IMR-90 (cell line): ENCODE results near the gene TFAP2E. TPM values are rescaled to one million over a fixed set of nuclear protein-coding genes. Genes with fewer than 3 reads are reported as not detected.

Experiments
- ATAC-seq: fragments of 200-7000 bp; cut with Tn5 transposase; 2 replicates; pipeline ENCODE4 v1.9.1; 2020; ENCODE audit warnings: low read depth, mild to moderate bottlenecking, moderate library complexity
- BruUV-seq: library from RNA; stranded (reverse); fragments of 400-500 nt; replicated peaks from 2 replicates; lab custom pipeline; 2021; lab: Mats Ljungman, UMichigan
- CTCF ChIA-PET: fragments of 300-600 bp; formaldehyde crosslinking; extraction: SDS; loops from one replicate; lab custom pipeline; 2021; ENCODE audit warnings: antibody characterized with exemption; lab: Yijun Ruan, JAX
- POLR2A ChIA-PET: fragments of 300-600 bp; sonication (Branson Sonifier 250); formaldehyde crosslinking; loops from one replicate; lab custom pipeline; 2022; ENCODE audit warnings: antibody characterized with exemption; ENCODE audit not compliant: unreplicated experiment; lab: Charles Lee
- DNase-seq: peaks from one replicate; pipeline ENCODE4 v3.0.0; 2013
- H2AFZ ChIP-seq: replicated peaks from 2 replicates; pipeline ENCODE3; 2013; ENCODE audit warnings: low read length, mild to moderate bottlenecking; ENCODE audit not compliant: poor library complexity
- H2AK5ac ChIP-seq: 2 replicates; pipeline ENCODE4 v1.6.1; 2013; ENCODE audit warnings: low read depth, low read length, inconsistent platforms
- H2AK9ac ChIP-seq: replicated peaks from 2 replicates; pipeline ENCODE3; 2013; ENCODE audit warnings: mild to moderate bottlenecking, low read depth, low read length, moderate library complexity; ENCODE audit not compliant: poor library complexity
- H2BK120ac ChIP-seq: 2 replicates; pipeline ENCODE4 v1.6.1; 2013; ENCODE audit warnings: low read depth, low read length, inconsistent platforms
- H2BK15ac ChIP-seq: 3 replicates; pipeline ENCODE4 v1.6.1; 2013; ENCODE audit warnings: low read depth, low read length, inconsistent platforms
- H2BK20ac ChIP-seq: 2 replicates; pipeline ENCODE4 v1.6.1; 2013; ENCODE audit warnings: low read depth, mild to moderate bottlenecking, inconsistent platforms, low read length, moderate library complexity
- H2BK5ac ChIP-seq: 2 replicates; pipeline ENCODE4 v1.6.1; 2013; ENCODE audit warnings: mild to moderate bottlenecking, low read depth, low read length, inconsistent platforms; ENCODE audit not compliant: poor library complexity, severe bottlenecking
- H3K14ac ChIP-seq: replicated peaks from 2 replicates; pipeline ENCODE4 v1.6.1; 2013; ENCODE audit warnings: low read depth, low read length, inconsistent platforms
- H3K18ac ChIP-seq: 2 replicates; pipeline ENCODE4 v1.6.1; 2013; ENCODE audit warnings: low read depth, low read length, control low read depth
- H3K23ac ChIP-seq: 2 replicates; pipeline ENCODE4 v1.6.1; 2013; ENCODE audit warnings: low read depth, low read length, inconsistent platforms
- H3K27ac ChIP-seq: 2 replicates; pipeline ENCODE4 v1.5.1; 2013; ENCODE audit warnings: mild to moderate bottlenecking, control low read depth, low read length; ENCODE audit not compliant: insufficient read depth
- H3K27me3 ChIP-seq: 2 replicates; pipeline ENCODE4 v1.6.1; 2013; ENCODE audit warnings: low read length; ENCODE audit not compliant: control insufficient read depth, insufficient read depth
- H3K36me3 ChIP-seq: 2 replicates; pipeline ENCODE4 v1.6.1; 2013; ENCODE audit warnings: low read length, mixed read lengths; ENCODE audit not compliant: control insufficient read depth, insufficient read depth
- H3K4ac ChIP-seq: 2 replicates; pipeline ENCODE4 v1.6.1; 2013; ENCODE audit warnings: low read depth, low read length, inconsistent platforms
- H3K4me1 ChIP-seq: 2 replicates; pipeline ENCODE4 v1.6.1; 2013; ENCODE audit warnings: low read length, mixed read lengths; ENCODE audit not compliant: control insufficient read depth, insufficient read depth
- H3K4me2 ChIP-seq: 2 replicates; pipeline ENCODE4 v1.6.1; 2013; ENCODE audit warnings: low read depth, mild to moderate bottlenecking, control low read depth, low read length, moderate library complexity
- H3K4me3 ChIP-seq: 2 replicates; pipeline ENCODE4 v1.5.1; 2013; ENCODE audit warnings: low read depth, mild to moderate bottlenecking, control low read depth, low read length, moderate library complexity; ENCODE audit not compliant: insufficient read depth
- H3K56ac ChIP-seq: 2 replicates; pipeline ENCODE4 v1.6.1; 2013; ENCODE audit warnings: low read length, inconsistent platforms; ENCODE audit not compliant: insufficient read depth; ENCODE audit errors: extremely low read depth
- H3K79me1 ChIP-seq, 2 experiments: 2 replicates each; pipeline ENCODE4 v1.6.1; 2013; ENCODE audit warnings: low read length in 2 of 2, inconsistent platforms in 1 of 2, low read depth in 1 of 2
- H3K9ac ChIP-seq: 2 replicates; pipeline ENCODE4 v1.6.1; 2013; ENCODE audit warnings: low read depth, low read length, control low read depth
- H3K9me1 ChIP-seq: 2 replicates; pipeline ENCODE4 v1.6.1; 2013; ENCODE audit warnings: low read length, inconsistent platforms; ENCODE audit not compliant: insufficient read depth
- H3K9me3 ChIP-seq: 2 replicates; pipeline ENCODE4 v1.6.1; 2013; ENCODE audit warnings: low read length; ENCODE audit not compliant: control insufficient read depth, insufficient read depth
- H4K20me1 ChIP-seq: 2 replicates; pipeline ENCODE4 v1.6.1; 2013; ENCODE audit warnings: low read length, inconsistent platforms; ENCODE audit not compliant: insufficient read depth
- H4K5ac ChIP-seq: 2 replicates; pipeline ENCODE4 v1.6.1; 2013; ENCODE audit warnings: mild to moderate bottlenecking, low read depth, low read length, control low read depth
- H4K8ac ChIP-seq, 2 experiments: 2 replicates each; pipeline ENCODE4 v1.6.1; 2013; ENCODE audit warnings: low read depth in 2 of 2, low read length in 2 of 2, control low read depth in 1 of 2, inconsistent platforms in 1 of 2
- H4K91ac ChIP-seq: 2 replicates; pipeline ENCODE4 v1.6.1; 2013; ENCODE audit warnings: low read depth, low read length, inconsistent platforms; ENCODE audit not compliant: insufficient read depth
- CEBPB ChIP-seq: IDR thresholded peaks from 2 replicates; pipeline ENCODE4 v1.6.1; 2012; ENCODE audit warnings: low read depth, low read length, improper control_type of control experiment
- RCOR1 ChIP-seq: IDR thresholded peaks from 2 replicates; pipeline ENCODE4 v1.6.1; 2012; ENCODE audit warnings: mild to moderate bottlenecking, low read length, improper control_type of control experiment; ENCODE audit not compliant: insufficient replicate concordance
- RFX5 ChIP-seq: IDR thresholded peaks from 2 replicates; pipeline ENCODE4 v1.8.0; 2012; ENCODE audit warnings: low read depth, mild to moderate bottlenecking, low read length, moderate library complexity
- WGBS, 2 experiments: methylation state at CpG; one replicate each; pipeline versions ENCODE4 v1.1.5 to v1.1.7; 2013; ENCODE audit warnings: missing lambda C conversion rate in 2 of 2; ENCODE audit not compliant: insufficient read length in 1 of 2; ENCODE audit errors: extremely low coverage in 2 of 2; 5-methylcytosine and 5-hydroxymethylcytosine counted together
- dilution Hi-C: fragments of 300-500 bp; cut with HindIII; formaldehyde crosslinking; loops from one replicate; pipeline ENCODE4 v1.14.3; 2018; ENCODE audit warnings: low sequenced_read_pairs; ENCODE audit not compliant: unreplicated experiment
- in situ Hi-C: fragments of 300-500 bp; cut with MboI; formaldehyde crosslinking; loops from 3 replicates; pipeline ENCODE4 v1.14.3; 2019; ENCODE audit warnings: low sequenced_read_pairs, inconsistent platforms, mixed read lengths
- intact Hi-C: fragments of 100-400 bp; cut with micrococcal nuclease; formaldehyde crosslinking; loops from 2 replicates; pipeline ENCODE4 v1.10.0; 2022
- polyA plus RNA-seq, 3 experiments: library from polyadenylated mRNA; depleted of rRNA; stranded (reverse); fragments of >200 nt; gene quantifications; 2 replicates each; pipeline ENCODE4 v1.2.3, GENCODE V29; 2012; ENCODE audit warnings: low replicate concordance in 1 of 3
- total RNA-seq: library from RNA; depleted of rRNA; stranded (reverse); fragments of >200 nt; gene quantifications from 2 replicates; pipeline ENCODE4 v1.2.3, GENCODE V29; 2012
- TF ChIP-seq, protein P1 (sequence below): fragments of 150-350 bp; IDR thresholded peaks from 2 replicates; pipeline ENCODE4 v1.6.1; 2017; ENCODE audit warnings: mild to moderate bottlenecking, antibody characterized with exemption, low read length, low read depth
- TF ChIP-seq, protein P2 (sequence below): fragments of 150-350 bp; IDR thresholded peaks from 2 replicates; pipeline ENCODE4 v1.6.1; 2016; ENCODE audit warnings: low read depth, mild to moderate bottlenecking, low read length, moderate library complexity, borderline replicate concordance
- TF ChIP-seq, protein P3 (sequence below): conservative IDR thresholded peaks from 2 replicates; pipeline ENCODE4 v1.5.1; 2012; ENCODE audit warnings: mild to moderate bottlenecking, low read depth, low read length, improper control_type of control experiment

Gene TFAP2E
- total and polyA plus RNA-seq, 2 of the 4 experiments (the other 2 are of a cell fraction), result under 0.01 to 0.19 TPM

DNA sequence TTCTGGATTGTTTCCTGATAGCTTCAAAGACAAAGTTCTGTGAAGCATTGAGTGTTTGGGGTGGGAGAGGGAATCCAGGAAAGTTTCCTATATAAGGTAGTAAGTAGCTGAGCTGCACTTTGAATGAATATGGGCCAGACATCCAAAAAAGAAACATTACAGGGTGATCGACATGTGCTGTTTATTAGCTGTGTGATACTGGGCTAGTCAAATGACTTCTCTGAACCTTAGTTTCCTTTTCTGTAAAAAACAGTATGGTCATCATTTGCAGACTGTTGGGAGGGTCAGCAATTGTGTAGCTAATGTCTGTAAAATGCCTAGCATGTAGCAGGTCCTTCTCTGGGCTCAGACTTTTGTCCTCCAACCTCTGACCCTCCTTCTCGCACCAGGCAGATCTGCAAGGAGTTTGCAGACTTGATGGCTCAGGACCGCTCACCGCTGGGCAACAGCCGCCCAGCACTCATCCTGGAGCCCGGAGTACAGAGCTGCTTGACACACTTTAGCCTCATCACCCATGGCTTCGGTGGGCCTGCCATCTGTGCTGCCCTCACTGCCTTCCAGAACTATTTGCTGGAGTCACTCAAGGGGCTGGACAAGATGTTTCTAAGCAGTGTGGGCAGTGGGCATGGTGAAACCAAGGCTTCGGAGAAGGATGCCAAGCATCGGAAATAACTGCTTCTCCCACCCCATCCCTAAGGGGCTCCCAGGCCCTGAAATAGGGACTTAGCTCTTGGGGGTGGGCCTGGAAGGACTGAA, 21.1 kb downstream of the TFAP2E start:
- no peak overlapping the region for H3K23ac ChIP-seq
- intact Hi-C loops (no loop called here), dilution Hi-C loops (no loop called here), in situ Hi-C loops (no loop called here)
- no peak overlapping the region for H2BK120ac ChIP-seq
- H4K91ac ChIP-seq, result no peak overlapping the region
- CTCF ChIA-PET, result no interaction called here
- peaks cover 6% of the 10 kb centered on the region for H3K36me3 ChIP-seq
- DNase-seq (no peak), ATAC-seq (no peak)
- no peak overlapping the region for H4K8ac ChIP-seq
- H3K79me1 ChIP-seq, result no peaks in the 10 kb centered on the region
- H3K4ac ChIP-seq, result no peak overlapping the region
- BruUV-seq, result no TSS peak
- H3K14ac ChIP-seq, result no peak overlapping the region
- no peak overlapping the region for H2BK5ac ChIP-seq
- no peak overlapping the region for H2BK15ac ChIP-seq
- no peak overlapping the region for H4K5ac ChIP-seq
- no peak for TF ChIP-seq RFX5
- no peak for TF ChIP-seq RCOR1
- TF ChIP-seq, protein P1, sequence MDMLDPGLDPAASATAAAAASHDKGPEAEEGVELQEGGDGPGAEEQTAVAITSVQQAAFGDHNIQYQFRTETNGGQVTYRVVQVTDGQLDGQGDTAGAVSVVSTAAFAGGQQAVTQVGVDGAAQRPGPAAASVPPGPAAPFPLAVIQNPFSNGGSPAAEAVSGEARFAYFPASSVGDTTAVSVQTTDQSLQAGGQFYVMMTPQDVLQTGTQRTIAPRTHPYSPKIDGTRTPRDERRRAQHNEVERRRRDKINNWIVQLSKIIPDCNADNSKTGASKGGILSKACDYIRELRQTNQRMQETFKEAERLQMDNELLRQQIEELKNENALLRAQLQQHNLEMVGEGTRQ, result no peak
- TF ChIP-seq, protein P2, sequence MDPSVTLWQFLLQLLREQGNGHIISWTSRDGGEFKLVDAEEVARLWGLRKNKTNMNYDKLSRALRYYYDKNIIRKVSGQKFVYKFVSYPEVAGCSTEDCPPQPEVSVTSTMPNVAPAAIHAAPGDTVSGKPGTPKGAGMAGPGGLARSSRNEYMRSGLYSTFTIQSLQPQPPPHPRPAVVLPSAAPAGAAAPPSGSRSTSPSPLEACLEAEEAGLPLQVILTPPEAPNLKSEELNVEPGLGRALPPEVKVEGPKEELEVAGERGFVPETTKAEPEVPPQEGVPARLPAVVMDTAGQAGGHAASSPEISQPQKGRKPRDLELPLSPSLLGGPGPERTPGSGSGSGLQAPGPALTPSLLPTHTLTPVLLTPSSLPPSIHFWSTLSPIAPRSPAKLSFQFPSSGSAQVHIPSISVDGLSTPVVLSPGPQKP, result no peak
- TF ChIP-seq, protein P3, sequence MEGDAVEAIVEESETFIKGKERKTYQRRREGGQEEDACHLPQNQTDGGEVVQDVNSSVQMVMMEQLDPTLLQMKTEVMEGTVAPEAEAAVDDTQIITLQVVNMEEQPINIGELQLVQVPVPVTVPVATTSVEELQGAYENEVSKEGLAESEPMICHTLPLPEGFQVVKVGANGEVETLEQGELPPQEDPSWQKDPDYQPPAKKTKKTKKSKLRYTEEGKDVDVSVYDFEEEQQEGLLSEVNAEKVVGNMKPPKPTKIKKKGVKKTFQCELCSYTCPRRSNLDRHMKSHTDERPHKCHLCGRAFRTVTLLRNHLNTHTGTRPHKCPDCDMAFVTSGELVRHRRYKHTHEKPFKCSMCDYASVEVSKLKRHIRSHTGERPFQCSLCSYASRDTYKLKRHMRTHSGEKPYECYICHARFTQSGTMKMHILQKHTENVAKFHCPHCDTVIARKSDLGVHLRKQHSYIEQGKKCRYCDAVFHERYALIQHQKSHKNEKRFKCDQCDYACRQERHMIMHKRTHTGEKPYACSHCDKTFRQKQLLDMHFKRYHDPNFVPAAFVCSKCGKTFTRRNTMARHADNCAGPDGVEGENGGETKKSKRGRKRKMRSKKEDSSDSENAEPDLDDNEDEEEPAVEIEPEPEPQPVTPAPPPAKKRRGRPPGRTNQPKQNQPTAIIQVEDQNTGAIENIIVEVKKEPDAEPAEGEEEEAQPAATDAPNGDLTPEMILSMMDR, result no peak
- no peak for TF ChIP-seq CEBPB
- 90% methylated on average over 6 of the region's 9 CpGs; no CpG with 5 or more reads in 1 of the 2 experiments for WGBS, 2 experiments
- POLR2A ChIA-PET, result no interaction called here
- no peak overlapping the region for H2AK9ac ChIP-seq
- no peak overlapping the region for H3K4me3 ChIP-seq
- no peak overlapping the region for H2BK20ac ChIP-seq
- H3K56ac ChIP-seq, result no peak overlapping the region
- H3K27me3 ChIP-seq, result no peaks in the 10 kb centered on the region
- no peak overlapping the region for H2AFZ ChIP-seq
- H2AK5ac ChIP-seq, result no peak overlapping the region
- no peaks in the 10 kb centered on the region for H3K4me1 ChIP-seq
- no peak overlapping the region for H3K4me2 ChIP-seq
- no peak overlapping the region for H3K18ac ChIP-seq
- H4K20me1 ChIP-seq, result no peaks in the 10 kb centered on the region; the same call in 1 of the 2 replicates
- peaks cover 20% of the 10 kb centered on the region for H3K9me1 ChIP-seq
- no peak overlapping the region for H3K9ac ChIP-seq
- no peak overlapping the region for H3K27ac ChIP-seq
- no peaks in the 10 kb centered on the region for H3K9me3 ChIP-seq
